H9 (cell line): ENCODE measurements around the gene RIT2. TPM values are rescaled to one million over a fixed set of nuclear protein-coding genes. Genes with fewer than 3 reads are reported as not detected.

Experiments used
- DNase-seq: peaks from one replicate; pipeline ENCODE4 v3.0.0-alpha.2; 2017
- H2AFZ ChIP-seq: one replicate; pipeline ENCODE4 v1.6.1; 2013; ENCODE audit warnings: mild to moderate bottlenecking, low read length, control low read depth, moderate library complexity
- H2AK5ac ChIP-seq: 2 replicates; pipeline ENCODE4 v1.6.1; 2013; ENCODE audit warnings: low read length, control low read depth, mixed read lengths; ENCODE audit not compliant: insufficient read length
- H2BK120ac ChIP-seq: one replicate; pipeline ENCODE4 v1.6.1; 2013; ENCODE audit warnings: low read depth, mild to moderate bottlenecking, low read length, control low read depth, inconsistent platforms; ENCODE audit not compliant: poor library complexity, severe bottlenecking
- H2BK12ac ChIP-seq: 2 replicates; pipeline ENCODE4 v1.6.1; 2013; ENCODE audit warnings: low read length, control low read depth, mixed read lengths, low read depth; ENCODE audit not compliant: insufficient read length
- H2BK15ac ChIP-seq: 2 replicates; pipeline ENCODE4 v1.6.1; 2013; ENCODE audit warnings: low read depth, low read length, control low read depth
- H2BK20ac ChIP-seq: one replicate; pipeline ENCODE4 v1.6.1; 2013; ENCODE audit warnings: low read depth, mild to moderate bottlenecking, low read length, control low read depth, inconsistent platforms; ENCODE audit not compliant: poor library complexity, severe bottlenecking
- H2BK5ac ChIP-seq: 2 replicates; pipeline ENCODE4 v1.6.1; 2013; ENCODE audit warnings: low read length, control low read depth, mixed read lengths; ENCODE audit not compliant: insufficient read length
- H3K14ac ChIP-seq: 2 replicates; pipeline ENCODE4 v1.6.1; 2013; ENCODE audit warnings: low read length, control low read depth; ENCODE audit not compliant: insufficient read depth
- H3K18ac ChIP-seq: 2 replicates; pipeline ENCODE4 v1.6.1; 2013; ENCODE audit warnings: low read depth, mild to moderate bottlenecking, mixed read lengths, low read length, control low read depth; ENCODE audit not compliant: insufficient read length
- H3K23ac ChIP-seq: 2 replicates; pipeline ENCODE4 v1.6.1; 2013; ENCODE audit warnings: low read length, control low read depth, mixed read lengths, low read depth; ENCODE audit not compliant: insufficient read length
- H3K23me2 ChIP-seq: 2 replicates; pipeline ENCODE4 v1.6.1; 2013; ENCODE audit warnings: low read depth, mild to moderate bottlenecking, mixed read lengths, low read length, control low read depth; ENCODE audit not compliant: insufficient read length, poor library complexity, severe bottlenecking
- H3K27ac ChIP-seq: 2 replicates; pipeline ENCODE4 v1.5.1; 2013; ENCODE audit warnings: low read length, control low read depth, mixed read lengths, low read depth; ENCODE audit not compliant: insufficient read length
- H3K27me3 ChIP-seq: 2 replicates; pipeline ENCODE4 v1.6.1; 2013; ENCODE audit warnings: low read length, control low read depth, inconsistent platforms; ENCODE audit not compliant: insufficient read depth
- H3K4ac ChIP-seq: 2 replicates; pipeline ENCODE4 v1.6.1; 2013; ENCODE audit warnings: low read depth, mild to moderate bottlenecking, control low read depth, inconsistent platforms, low read length, moderate library complexity
- H3K4me1 ChIP-seq: 2 replicates; pipeline ENCODE4 v1.6.1; 2013; ENCODE audit warnings: low read length, control low read depth, inconsistent platforms; ENCODE audit not compliant: insufficient read depth
- H3K4me2 ChIP-seq: 2 replicates; pipeline ENCODE4 v1.6.1; 2013; ENCODE audit warnings: low read length, control low read depth, mixed read lengths; ENCODE audit not compliant: insufficient read length, insufficient read depth
- H3K56ac ChIP-seq: 2 replicates; pipeline ENCODE4 v1.6.1; 2013; ENCODE audit warnings: low read depth, mild to moderate bottlenecking, mixed read lengths, low read length, control low read depth; ENCODE audit not compliant: insufficient read length
- H3K79me1 ChIP-seq: 2 replicates; pipeline ENCODE4 v1.6.1; 2013; ENCODE audit warnings: low read depth, mild to moderate bottlenecking, moderate library complexity, low read length, control low read depth, inconsistent platforms; ENCODE audit not compliant: insufficient read depth, poor library complexity, severe bottlenecking
- H3K79me2 ChIP-seq: 2 replicates; pipeline ENCODE4 v1.6.1; 2013; ENCODE audit warnings: low read length, control low read depth, inconsistent platforms; ENCODE audit not compliant: insufficient read depth
- H3K9ac ChIP-seq: 2 replicates; pipeline ENCODE4 v1.6.1; 2013; ENCODE audit warnings: low read length, control low read depth, mixed read lengths; ENCODE audit not compliant: insufficient read length; ENCODE audit errors: extremely low read depth
- H3K9me3 ChIP-seq: one replicate; pipeline ENCODE4 v1.6.1; 2013; ENCODE audit warnings: low read depth, low read length, inconsistent platforms; ENCODE audit not compliant: control insufficient read depth
- H3T11ph ChIP-seq: one replicate; pipeline ENCODE4 v1.6.1; 2013; ENCODE audit warnings: mild to moderate bottlenecking, low read length, control low read depth, inconsistent platforms
- H4K20me1 ChIP-seq: one replicate; pipeline ENCODE4 v1.6.1; 2013; ENCODE audit not compliant: control insufficient read depth, insufficient read length, insufficient read depth
- H4K5ac ChIP-seq: 2 replicates; pipeline ENCODE4 v1.6.1; 2013; ENCODE audit warnings: low read depth, mild to moderate bottlenecking, mixed read lengths, low read length, control low read depth; ENCODE audit not compliant: insufficient read length
- H4K8ac ChIP-seq: replicated peaks from 2 replicates; pipeline ENCODE4 v1.6.1; 2013; ENCODE audit warnings: low read length, control low read depth, mixed read lengths, low read depth; ENCODE audit not compliant: insufficient read length
- H4K91ac ChIP-seq: 2 replicates; pipeline ENCODE4 v1.6.1; 2013; ENCODE audit warnings: low read depth, mild to moderate bottlenecking, moderate library complexity, mixed read lengths, low read length, control low read depth; ENCODE audit not compliant: insufficient read length
- H3K27ac Mint-ChIP-seq, 3 experiments: 2 replicates in 2 of 3; 3 replicates in 1 of 3; pipeline ENCODE4 v1.8.0; 2020 to 2021; ENCODE audit warnings: mixed read lengths in 3 of 3, mild to moderate bottlenecking in 1 of 3, moderate library complexity in 1 of 3
- H3K27me3 Mint-ChIP-seq: 2 replicates; pipeline ENCODE4 v1.8.0; 2021; ENCODE audit warnings: low read depth, mild to moderate bottlenecking, moderate library complexity, mixed read lengths
- H3K36me3 Mint-ChIP-seq, 3 experiments: 2 replicates in 2 of 3; 3 replicates in 1 of 3; pipeline ENCODE4 v1.8.0; 2020 to 2021; ENCODE audit warnings: low read depth in 3 of 3, mixed read lengths in 3 of 3; ENCODE audit not compliant: insufficient read depth in 1 of 3
- H3K4me1 Mint-ChIP-seq, 2 experiments: 2 replicates each; pipeline ENCODE4 v1.8.0; 2020; ENCODE audit warnings: mixed read lengths in 2 of 2
- H3K4me3 Mint-ChIP-seq, 2 experiments: 2 replicates in 1 of 2; 3 replicates in 1 of 2; pipeline ENCODE4 v1.8.0; 2020 to 2021; ENCODE audit warnings: mild to moderate bottlenecking in 2 of 2, mixed read lengths in 2 of 2, moderate library complexity in 1 of 2
- H3K9me3 Mint-ChIP-seq, 2 experiments: 2 replicates in 1 of 2; 3 replicates in 1 of 2; pipeline ENCODE4 v1.8.0; 2020; ENCODE audit warnings: mild to moderate bottlenecking in 2 of 2, mixed read lengths in 2 of 2, moderate library complexity in 1 of 2
- WGBS: extraction: QIAGEN DNeasy Blood & Tissue Kit; methylation state at CpG from one replicate; pipeline ENCODE4 v1.1.7; 2013; ENCODE audit warnings: missing lambda C conversion rate, low lambda C conversion rate, mixed read lengths; ENCODE audit not compliant: insufficient read length; ENCODE audit errors: extremely low coverage; 5-methylcytosine and 5-hydroxymethylcytosine counted together
- total RNA-seq: library from RNA; stranded (reverse); gene quantifications from 2 replicates; pipeline ENCODE4 v1.2.1, GENCODE V29; 2021
- TF ChIP-seq, protein P1 (sequence below): fragments of 200-600 bp; sonication (generic); conservative IDR thresholded peaks from 3 replicates; pipeline ENCODE4 v1.8.0; 2021; ENCODE audit warnings: antibody characterized with exemption, mild to moderate bottlenecking

Gene RIT2
- total RNA-seq, 1 experiment from 2014 or later, result 1.2 TPM

DNA sequence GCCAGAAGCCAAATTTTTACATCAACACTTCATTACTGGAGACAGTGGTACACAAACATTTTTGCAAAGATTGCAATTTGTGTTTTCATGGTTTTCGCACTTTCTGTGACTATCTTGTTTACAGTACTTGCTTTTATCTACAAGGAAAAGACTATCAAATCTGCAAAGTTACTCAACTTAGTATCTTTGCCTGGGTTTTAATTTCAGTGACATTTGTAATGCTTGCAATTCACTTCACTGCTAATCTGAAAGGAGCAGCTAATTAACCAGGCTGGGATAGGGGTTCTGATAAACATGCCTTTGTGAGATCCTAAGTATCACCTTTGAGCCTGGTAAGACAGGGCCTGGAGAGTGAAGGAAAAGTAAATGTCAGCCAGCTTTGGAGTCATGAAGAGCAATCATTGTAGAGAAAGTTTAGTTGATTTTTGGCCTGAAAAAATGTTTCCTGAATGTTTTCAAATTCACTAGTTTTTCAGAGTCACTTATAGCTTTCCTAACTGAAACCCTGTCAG, 194.2 kb downstream of the RIT2 start:
- Histone ChIP-seq H3K79me2 (no peaks in the 10 kb centered on the region), H3K4me1 (no peaks in the 10 kb centered on the region), H3K23ac (no peak overlapping the region), H2BK5ac (no peak overlapping the region), H2AFZ (no peak overlapping the region), H3K9ac (no peak overlapping the region), H2BK20ac (no peak overlapping the region), H4K8ac (no peak overlapping the region), H3K14ac (no peak overlapping the region), H2BK12ac (no peak overlapping the region), H3K79me1 (no peaks in the 10 kb centered on the region), H3K18ac (no peak overlapping the region), H3K27ac (no peak overlapping the region), H3K27me3 (no peaks in the 10 kb centered on the region), H3K23me2 (no peaks in the 10 kb centered on the region), H2BK15ac (no peak overlapping the region), H2AK5ac (no peak overlapping the region), H3K4me2 (no peak overlapping the region), H3K56ac (no peak overlapping the region), H4K91ac (no peak overlapping the region), H3K4ac (no peak overlapping the region), H4K5ac (no peak overlapping the region), H3K9me3 (no peaks in the 10 kb centered on the region), H4K20me1 (no peaks in the 10 kb centered on the region), H2BK120ac (no peak overlapping the region), H3T11ph (no peak overlapping the region)
- Mint-ChIP-seq H3K27ac (peak overlapping the region in 1 of 3 experiments; percentile 33; a peak in 5 of 7 replicates), H3K36me3 (no peaks in the 10 kb centered on the region), H3K27me3 (no peaks in the 10 kb centered on the region), H3K4me3 (no peak overlapping the region), H3K4me1 (peaks cover 20 to 21% of the 10 kb centered on the region in 2 experiments), H3K9me3 (no peaks in the 10 kb centered on the region)
- TF ChIP-seq, protein P1, sequence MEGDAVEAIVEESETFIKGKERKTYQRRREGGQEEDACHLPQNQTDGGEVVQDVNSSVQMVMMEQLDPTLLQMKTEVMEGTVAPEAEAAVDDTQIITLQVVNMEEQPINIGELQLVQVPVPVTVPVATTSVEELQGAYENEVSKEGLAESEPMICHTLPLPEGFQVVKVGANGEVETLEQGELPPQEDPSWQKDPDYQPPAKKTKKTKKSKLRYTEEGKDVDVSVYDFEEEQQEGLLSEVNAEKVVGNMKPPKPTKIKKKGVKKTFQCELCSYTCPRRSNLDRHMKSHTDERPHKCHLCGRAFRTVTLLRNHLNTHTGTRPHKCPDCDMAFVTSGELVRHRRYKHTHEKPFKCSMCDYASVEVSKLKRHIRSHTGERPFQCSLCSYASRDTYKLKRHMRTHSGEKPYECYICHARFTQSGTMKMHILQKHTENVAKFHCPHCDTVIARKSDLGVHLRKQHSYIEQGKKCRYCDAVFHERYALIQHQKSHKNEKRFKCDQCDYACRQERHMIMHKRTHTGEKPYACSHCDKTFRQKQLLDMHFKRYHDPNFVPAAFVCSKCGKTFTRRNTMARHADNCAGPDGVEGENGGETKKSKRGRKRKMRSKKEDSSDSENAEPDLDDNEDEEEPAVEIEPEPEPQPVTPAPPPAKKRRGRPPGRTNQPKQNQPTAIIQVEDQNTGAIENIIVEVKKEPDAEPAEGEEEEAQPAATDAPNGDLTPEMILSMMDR, result no peak
- DNase-seq, result no peak
- no CpG with 5 or more reads among the region's 1 CpG for WGBS
